Panc1 (cell line): ENCODE data around the gene LDLRAD4. TPM values are rescaled to one million over a fixed set of nuclear protein-coding genes. Genes with fewer than 3 reads are reported as not detected.

Experiments used
- ATAC-seq: fragments of 200-7000 bp; cut with Tn5 transposase; 2 replicates; pipeline ENCODE4 v1.9.1; 2020; ENCODE audit warnings: mild to moderate bottlenecking, moderate library complexity
- BruUV-seq: library from RNA; stranded (reverse); fragments of 400-500 nt; replicated peaks from 2 replicates; lab custom pipeline; 2021; lab: Mats Ljungman, UMichigan
- CTCF ChIA-PET: fragments of 300-600 bp; sonication (Branson Sonifier 250); formaldehyde crosslinking; loops from one replicate; lab custom pipeline; 2022; ENCODE audit warnings: antibody characterized with exemption; lab: Charles Lee
- POLR2A ChIA-PET: fragments of 300-600 bp; sonication (Branson Sonifier 250); formaldehyde crosslinking; loops from one replicate; lab custom pipeline; 2022; ENCODE audit warnings: antibody characterized with exemption; lab: Charles Lee
- DNase-seq: peaks from one replicate; pipeline ENCODE4 v3.0.0-alpha.2; 2010; ENCODE audit warnings: low read depth, low spot score
- H3K27ac ChIP-seq: 2 replicates; pipeline ENCODE4 v1.5.1; 2011; ENCODE audit warnings: mild to moderate bottlenecking, low read length, inconsistent platforms
- H3K27me3 ChIP-seq: fragments of 200-500 bp; sonication (Bioruptor generic); 2 replicates; pipeline ENCODE4 v1.6.0; 2014; ENCODE audit warnings: low read length, inconsistent platforms; ENCODE audit not compliant: control insufficient read depth, insufficient read depth
- H3K36me3 ChIP-seq: fragments of 200-500 bp; sonication (Bioruptor generic); 2 replicates; pipeline ENCODE4 v1.5.1; 2014; ENCODE audit warnings: inconsistent platforms, mild to moderate bottlenecking, low read length, moderate library complexity; ENCODE audit not compliant: control insufficient read depth, insufficient read depth
- H3K4me1 ChIP-seq: 2 replicates; pipeline ENCODE4 v1.5.1; 2011; ENCODE audit warnings: inconsistent platforms, mild to moderate bottlenecking, low read length, moderate library complexity; ENCODE audit not compliant: control insufficient read depth, insufficient read depth
- H3K4me3 ChIP-seq, 2 experiments: 2 replicates each; pipeline ENCODE4 v1.5.1; 2011 to 2012; ENCODE audit warnings: low read depth in 2 of 2, low read length in 2 of 2, mild to moderate bottlenecking in 2 of 2, inconsistent platforms in 1 of 2, moderate library complexity in 1 of 2
- H3K9me3 ChIP-seq: fragments of 200-500 bp; sonication (Bioruptor generic); 2 replicates; pipeline ENCODE4 v1.5.1; 2014; ENCODE audit warnings: low read depth, mild to moderate bottlenecking, inconsistent platforms, low read length, moderate library complexity; ENCODE audit not compliant: control insufficient read depth, insufficient read depth
- POLR2AphosphoS5 ChIP-seq: IDR thresholded peaks from 2 replicates; pipeline ENCODE4 v1.6.1; 2012; ENCODE audit warnings: mild to moderate bottlenecking, low read depth, low read length, moderate library complexity
- SIN3A ChIP-seq: IDR thresholded peaks from 2 replicates; pipeline ENCODE4 v1.6.1; 2012; ENCODE audit warnings: low read depth, mild to moderate bottlenecking, low read length, moderate library complexity, borderline replicate concordance; ENCODE audit not compliant: insufficient read depth
- TCF7L2 ChIP-seq: IDR thresholded peaks from 2 replicates; pipeline ENCODE4 v1.6.1; 2011; ENCODE audit warnings: mild to moderate bottlenecking, low read depth, low read length, inconsistent platforms
- in situ Hi-C: cut with HindIII; loops from 2 replicates; pipeline ENCODE4 v1.10.0; 2016; ENCODE audit warnings: low sequenced_read_pairs, low pct_unique_long_range_greater_than_20kb
- intact Hi-C: fragments of 100-400 bp; cut with micrococcal nuclease; formaldehyde crosslinking; loops from one replicate; pipeline ENCODE4 v1.10.0; 2022; ENCODE audit not compliant: unreplicated experiment
- total RNA-seq: library from RNA; stranded (reverse); gene quantifications from one replicate; pipeline ENCODE4 v1.2.1, GENCODE V29; 2021; ENCODE audit not compliant: unreplicated experiment
- TF ChIP-seq, protein P1 (sequence below), 2 experiments: IDR thresholded peaks; 2 replicates each; pipeline ENCODE4 v1.6.1; 2011 to 2012; ENCODE audit warnings: low read depth in 2 of 2, control low read depth in 1 of 2, low read length in 1 of 2, mild to moderate bottlenecking in 1 of 2, moderate library complexity in 1 of 2; ENCODE audit not compliant: insufficient read depth in 1 of 2
- TF ChIP-seq, protein P2 (sequence below): fragments of 450-650 bp; IDR thresholded peaks from 2 replicates; pipeline ENCODE4 v1.5.1; 2017; ENCODE audit warnings: mild to moderate bottlenecking

Gene LDLRAD4
- total RNA-seq, 1 experiment from 2014 or later, result 0.28 TPM

DNA sequence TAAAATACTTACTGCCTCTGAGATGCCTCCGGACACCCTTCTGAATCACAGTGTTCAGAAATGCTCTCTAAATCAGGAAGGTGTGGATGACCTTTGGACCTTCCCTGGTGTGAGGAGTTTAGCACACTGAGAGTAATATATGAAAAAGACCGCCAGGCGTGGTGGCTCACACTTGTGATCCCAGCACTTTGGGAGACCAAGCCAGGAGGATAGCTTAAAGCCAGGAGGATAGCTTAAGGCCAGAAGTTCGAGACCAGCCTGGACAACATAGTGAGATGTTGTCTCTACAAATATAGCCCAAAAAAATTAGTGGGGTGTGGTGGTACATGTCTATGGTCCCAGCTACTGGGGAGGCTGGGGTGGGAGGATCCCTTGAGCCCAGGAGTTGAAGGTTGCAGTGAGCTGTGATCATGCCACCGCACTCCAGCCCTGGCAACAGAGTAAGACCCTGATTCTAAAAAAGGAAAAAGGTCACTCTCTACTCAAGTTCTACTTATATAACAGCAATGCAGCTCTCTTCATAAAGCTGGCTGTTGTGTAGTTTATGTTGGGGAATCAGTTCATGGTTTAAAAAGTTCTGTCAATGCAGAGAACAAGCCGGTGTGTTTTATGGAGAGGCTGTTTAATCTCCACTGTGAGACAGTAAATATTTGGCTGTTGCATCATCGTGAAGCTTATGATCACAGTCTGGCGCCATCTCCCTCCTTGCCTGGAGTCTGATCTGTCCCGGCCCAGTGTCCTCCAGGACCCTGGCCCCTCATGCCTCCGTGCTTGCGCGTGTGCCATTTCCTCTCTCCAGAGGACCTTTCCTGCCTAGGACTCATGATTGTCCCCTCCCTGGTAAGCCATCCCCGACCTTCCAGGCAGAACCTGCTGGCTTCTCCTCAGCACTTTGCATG is 323.3 kb downstream of the LDLRAD4 start:
- no peaks in the 10 kb centered on the region for H3K9me3 ChIP-seq
- ChIA-PET CTCF (no interaction called here), POLR2A (no interaction called here)
- intact Hi-C loops (no loop called here), in situ Hi-C loops (no loop called here)
- ATAC-seq (no peak), DNase-seq (no peak)
- H3K4me1 ChIP-seq, result no peaks in the 10 kb centered on the region
- no TSS peak for BruUV-seq
- TF ChIP-seq, protein P1, sequence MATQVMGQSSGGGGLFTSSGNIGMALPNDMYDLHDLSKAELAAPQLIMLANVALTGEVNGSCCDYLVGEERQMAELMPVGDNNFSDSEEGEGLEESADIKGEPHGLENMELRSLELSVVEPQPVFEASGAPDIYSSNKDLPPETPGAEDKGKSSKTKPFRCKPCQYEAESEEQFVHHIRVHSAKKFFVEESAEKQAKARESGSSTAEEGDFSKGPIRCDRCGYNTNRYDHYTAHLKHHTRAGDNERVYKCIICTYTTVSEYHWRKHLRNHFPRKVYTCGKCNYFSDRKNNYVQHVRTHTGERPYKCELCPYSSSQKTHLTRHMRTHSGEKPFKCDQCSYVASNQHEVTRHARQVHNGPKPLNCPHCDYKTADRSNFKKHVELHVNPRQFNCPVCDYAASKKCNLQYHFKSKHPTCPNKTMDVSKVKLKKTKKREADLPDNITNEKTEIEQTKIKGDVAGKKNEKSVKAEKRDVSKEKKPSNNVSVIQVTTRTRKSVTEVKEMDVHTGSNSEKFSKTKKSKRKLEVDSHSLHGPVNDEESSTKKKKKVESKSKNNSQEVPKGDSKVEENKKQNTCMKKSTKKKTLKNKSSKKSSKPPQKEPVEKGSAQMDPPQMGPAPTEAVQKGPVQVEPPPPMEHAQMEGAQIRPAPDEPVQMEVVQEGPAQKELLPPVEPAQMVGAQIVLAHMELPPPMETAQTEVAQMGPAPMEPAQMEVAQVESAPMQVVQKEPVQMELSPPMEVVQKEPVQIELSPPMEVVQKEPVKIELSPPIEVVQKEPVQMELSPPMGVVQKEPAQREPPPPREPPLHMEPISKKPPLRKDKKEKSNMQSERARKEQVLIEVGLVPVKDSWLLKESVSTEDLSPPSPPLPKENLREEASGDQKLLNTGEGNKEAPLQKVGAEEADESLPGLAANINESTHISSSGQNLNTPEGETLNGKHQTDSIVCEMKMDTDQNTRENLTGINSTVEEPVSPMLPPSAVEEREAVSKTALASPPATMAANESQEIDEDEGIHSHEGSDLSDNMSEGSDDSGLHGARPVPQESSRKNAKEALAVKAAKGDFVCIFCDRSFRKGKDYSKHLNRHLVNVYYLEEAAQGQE (IDR thresholded peaks at IDR 0.05; ENCODE audit: insufficient read depth in 1 of 2, low read depth in 2 of 2, low read length in 1 of 2), result no peak
- TF ChIP-seq POLR2AphosphoS5, result no peak
- TF ChIP-seq TCF7L2, result no peak
- TF ChIP-seq SIN3A, result no peak
- TF ChIP-seq, protein P2, sequence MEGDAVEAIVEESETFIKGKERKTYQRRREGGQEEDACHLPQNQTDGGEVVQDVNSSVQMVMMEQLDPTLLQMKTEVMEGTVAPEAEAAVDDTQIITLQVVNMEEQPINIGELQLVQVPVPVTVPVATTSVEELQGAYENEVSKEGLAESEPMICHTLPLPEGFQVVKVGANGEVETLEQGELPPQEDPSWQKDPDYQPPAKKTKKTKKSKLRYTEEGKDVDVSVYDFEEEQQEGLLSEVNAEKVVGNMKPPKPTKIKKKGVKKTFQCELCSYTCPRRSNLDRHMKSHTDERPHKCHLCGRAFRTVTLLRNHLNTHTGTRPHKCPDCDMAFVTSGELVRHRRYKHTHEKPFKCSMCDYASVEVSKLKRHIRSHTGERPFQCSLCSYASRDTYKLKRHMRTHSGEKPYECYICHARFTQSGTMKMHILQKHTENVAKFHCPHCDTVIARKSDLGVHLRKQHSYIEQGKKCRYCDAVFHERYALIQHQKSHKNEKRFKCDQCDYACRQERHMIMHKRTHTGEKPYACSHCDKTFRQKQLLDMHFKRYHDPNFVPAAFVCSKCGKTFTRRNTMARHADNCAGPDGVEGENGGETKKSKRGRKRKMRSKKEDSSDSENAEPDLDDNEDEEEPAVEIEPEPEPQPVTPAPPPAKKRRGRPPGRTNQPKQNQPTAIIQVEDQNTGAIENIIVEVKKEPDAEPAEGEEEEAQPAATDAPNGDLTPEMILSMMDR, result no peak
- H3K36me3 ChIP-seq, result no peaks in the 10 kb centered on the region
- H3K27ac ChIP-seq, result no peak overlapping the region
- H3K27me3 ChIP-seq, result peaks cover 3% of the 10 kb centered on the region
- H3K4me3 ChIP-seq, result no peak overlapping the region

DNA sequence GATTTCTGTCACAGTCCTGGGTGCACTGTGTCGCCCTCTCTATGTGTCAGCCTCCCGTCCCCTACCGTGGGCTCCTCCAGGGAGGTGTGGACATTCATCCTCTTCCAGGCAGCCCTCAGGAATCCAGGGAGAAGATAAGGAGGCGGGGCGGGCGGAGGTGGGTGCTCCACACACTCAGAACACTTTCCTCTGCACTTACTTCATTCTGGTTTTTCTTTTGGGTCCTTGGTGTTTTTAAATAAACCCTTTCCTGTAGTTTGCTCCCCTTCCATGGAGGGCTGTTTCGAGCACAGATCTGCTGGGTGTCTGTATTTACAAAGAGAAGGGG is 323.9 kb downstream of the LDLRAD4 start:
- Histone ChIP-seq H3K4me3 (no peak overlapping the region), H3K27ac (no peak overlapping the region), H3K27me3 (peaks cover 2% of the 10 kb centered on the region), H3K9me3 (no peaks in the 10 kb centered on the region), H3K36me3 (no peaks in the 10 kb centered on the region), H3K4me1 (no peaks in the 10 kb centered on the region)
- no peak for DNase-seq
- intact Hi-C loops (no loop called here), in situ Hi-C loops (no loop called here)
- CTCF ChIA-PET, result no interaction called here
- POLR2A ChIA-PET, result no interaction called here
- BruUV-seq, result no TSS peak
- TF ChIP-seq POLR2AphosphoS5, result no peak
- no peak for TF ChIP-seq SIN3A
- TF ChIP-seq, protein P1 (IDR thresholded peaks at IDR 0.05; ENCODE audit: insufficient read depth in 1 of 2, low read depth in 2 of 2, low read length in 1 of 2), result no peak
- TF ChIP-seq TCF7L2, result no peak
- TF ChIP-seq, protein P2, result no peak
- ATAC-seq, result no peak
